Stimulated activated CD8-positive, alpha-beta memory T cell treated with anti-CD3 and anti-CD28 coated beads, Interleukin-12 subunit alpha, Interleukin-12 subunit beta, amount 100 ng/mL, for 4 hours (primary cell): ENCODE measurements around the gene MMP15.
"Not testable (repeated sequence)": the region's sequence is repeated elsewhere in the genome, so short reads cannot be mapped to it uniquely, and the experiment has no call there.

Experiments
- DNase-seq: peaks from one replicate; pipeline ENCODE4 v3.0.0-alpha.2; 2020; ENCODE audit warnings: low read depth

MMP15 gene

DNA sequence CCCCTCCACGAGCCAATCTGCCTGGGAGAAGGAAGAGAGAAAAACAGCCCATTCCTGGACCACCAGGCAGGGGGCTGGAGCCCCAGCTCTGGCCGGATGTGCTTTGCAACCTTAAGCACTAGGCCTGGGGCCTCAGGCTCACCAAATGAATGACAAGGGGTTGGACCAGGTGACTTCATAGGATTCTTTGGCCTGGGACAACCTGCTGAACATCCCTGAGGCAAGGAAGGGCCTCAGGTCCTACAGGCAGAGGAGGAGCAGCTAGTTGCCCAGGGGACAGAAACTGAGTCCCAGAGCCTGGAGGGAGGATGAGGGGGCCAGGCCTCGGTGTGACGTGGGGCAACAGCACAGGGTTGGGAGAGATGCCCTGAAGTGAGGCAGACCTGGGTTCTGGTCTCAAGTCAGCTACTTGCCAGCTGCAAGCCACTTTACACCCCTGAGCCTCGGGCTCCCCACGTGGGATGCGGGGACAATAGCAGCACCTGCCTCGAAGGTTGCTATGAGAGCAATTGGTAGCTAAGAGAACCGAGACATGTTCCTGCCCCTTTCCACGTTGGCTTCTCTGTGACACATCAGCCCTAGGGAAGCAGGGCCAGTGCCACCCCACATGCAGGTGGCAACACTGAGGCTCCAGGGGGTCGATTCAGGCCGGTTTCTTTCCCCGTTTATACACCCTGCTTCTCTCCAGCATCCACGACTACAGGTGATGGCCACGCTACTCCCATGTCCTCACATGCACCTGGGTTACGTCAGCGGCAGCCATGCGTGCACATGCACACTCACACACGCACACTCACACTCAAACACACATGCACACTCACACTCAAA, 61.0 kb downstream of the MMP15 start:
- no peak for DNase-seq

DNA sequence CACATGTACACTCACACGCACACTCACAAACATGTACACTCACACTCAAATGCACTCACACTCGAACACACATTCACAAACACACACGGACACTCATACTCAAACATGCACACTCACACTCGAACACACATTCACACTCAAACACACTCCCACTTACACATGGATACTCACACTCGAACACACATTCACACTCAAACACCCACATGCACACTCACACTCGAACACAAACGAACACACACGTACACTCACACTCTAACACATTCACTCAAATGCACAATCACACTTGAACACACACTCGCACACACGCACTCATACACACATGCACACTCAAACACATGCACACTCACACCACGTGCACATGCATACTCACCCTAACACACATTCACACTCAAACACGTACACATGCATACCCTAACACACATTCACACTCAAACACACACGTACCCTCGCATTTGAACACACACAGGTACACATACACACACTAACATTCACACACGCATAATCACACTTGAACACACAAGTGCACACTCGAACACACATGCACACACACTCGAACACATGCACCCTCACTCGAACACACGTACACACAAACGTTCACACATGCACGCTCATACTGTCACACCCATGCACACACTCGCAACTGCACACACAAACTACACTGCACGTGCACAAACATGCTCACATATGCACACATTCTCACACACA, 61.8 kb downstream of the MMP15 start:
- no peak for DNase-seq

GRCh38 chr16:58088091-58088490, 62.5 kb downstream of the MMP15 start:
- no peak for DNase-seq

DNA sequence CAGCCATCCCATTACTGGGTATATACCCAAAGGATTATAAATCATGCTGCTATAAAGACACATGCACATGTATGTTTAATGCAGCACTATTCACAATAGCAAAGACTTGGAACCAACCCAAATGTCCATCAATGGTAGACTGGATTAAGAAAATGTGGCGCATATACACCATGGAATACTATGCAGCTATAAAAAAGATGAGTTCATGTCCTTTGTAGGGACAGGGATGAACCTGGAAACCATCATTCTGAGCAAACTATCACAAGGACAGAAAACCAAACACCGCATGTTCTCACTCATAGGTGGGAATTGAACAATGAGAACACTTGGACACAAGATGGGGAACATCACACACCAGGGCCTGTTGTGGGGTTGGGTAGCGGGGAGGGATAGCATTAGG, 64.8 kb downstream of the MMP15 start:
- DNase-seq: not testable (repeated sequence)

DNA sequence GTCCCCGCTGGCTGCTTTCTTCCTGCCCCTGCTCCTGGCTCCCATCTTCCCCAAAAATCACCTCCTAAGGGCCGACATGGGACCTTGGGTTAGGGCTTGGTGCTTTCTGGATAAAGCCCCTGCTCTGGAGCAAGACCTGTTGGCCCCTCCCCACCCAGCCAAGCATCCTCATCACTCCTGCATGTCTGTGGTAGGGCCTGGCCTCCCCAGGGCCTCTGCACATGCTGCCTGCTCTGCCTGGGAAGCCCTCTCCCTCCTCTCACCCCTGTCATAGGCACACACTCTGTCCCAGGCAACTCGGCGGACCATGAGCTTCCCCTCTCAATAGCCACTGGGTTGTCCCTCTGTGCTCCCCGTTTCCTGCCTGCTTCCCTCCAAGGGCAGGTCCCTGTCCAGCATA, 68.5 kb downstream of the MMP15 start:
- DNase-seq: no peak

DNA sequence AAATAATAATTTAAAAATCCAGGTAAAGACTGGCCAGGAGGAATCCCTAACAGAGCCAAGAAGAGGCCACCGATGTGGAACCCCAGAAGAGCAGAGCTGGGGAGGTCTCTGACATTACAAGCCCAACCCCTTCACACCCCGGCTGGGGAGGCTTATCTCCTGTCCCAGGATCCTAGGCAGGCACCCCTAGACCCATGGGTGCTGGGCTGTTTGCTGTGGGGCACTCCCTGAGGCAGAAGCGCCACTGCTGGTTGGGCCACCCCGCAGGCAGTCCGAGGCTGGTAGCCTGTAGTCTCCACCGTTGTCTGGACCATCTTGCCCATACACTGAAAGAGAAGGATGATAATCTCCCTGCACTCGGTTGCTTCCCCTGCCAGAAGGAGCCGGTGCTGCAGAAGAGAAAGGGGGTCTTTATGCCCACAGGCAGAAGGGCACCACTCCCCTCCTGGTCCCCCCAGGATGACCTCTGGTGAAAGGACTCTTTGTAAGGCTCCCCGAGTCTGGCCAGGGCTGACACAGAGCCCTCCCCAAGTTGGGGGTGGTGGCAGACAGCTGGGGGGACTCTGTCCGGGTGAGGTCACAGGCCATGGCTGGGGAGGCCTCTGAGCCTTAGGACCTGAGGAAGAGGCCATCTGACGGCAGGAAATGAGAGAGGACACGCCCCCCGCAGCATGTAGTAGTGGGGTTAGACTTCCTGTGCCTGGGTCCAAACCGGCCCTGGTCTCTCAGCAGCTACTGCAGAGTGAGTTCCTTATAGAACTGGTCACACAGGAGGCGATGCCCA, 69.4 kb downstream of the MMP15 start:
- DNase-seq: no peak

DNA sequence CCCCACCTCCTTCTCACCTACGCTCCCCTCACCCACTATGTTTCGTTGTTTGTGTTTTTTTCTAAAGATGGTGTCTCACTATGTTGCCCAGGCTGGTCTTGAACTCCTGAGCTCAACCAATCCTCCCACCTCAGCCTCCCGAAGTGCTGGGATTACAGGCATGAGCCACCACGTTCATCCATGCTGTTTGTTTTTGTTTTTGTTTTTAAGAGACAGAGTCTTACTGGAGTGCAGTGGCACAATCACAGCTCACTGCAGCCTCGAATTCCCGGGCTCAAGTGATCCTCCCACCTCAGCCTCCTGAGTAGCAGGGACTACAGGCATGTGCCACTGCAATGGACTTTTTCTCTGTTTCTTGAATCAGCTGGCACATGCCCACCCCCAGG, 70.0 kb downstream of the MMP15 start:
- not testable (repeated sequence) for DNase-seq

GRCh38 chr16:58096249-58096648, 70.7 kb downstream of the MMP15 start:
- DNase-seq: no peak
